ENCODE measurements around the gene KBTBD4.

DNA sequence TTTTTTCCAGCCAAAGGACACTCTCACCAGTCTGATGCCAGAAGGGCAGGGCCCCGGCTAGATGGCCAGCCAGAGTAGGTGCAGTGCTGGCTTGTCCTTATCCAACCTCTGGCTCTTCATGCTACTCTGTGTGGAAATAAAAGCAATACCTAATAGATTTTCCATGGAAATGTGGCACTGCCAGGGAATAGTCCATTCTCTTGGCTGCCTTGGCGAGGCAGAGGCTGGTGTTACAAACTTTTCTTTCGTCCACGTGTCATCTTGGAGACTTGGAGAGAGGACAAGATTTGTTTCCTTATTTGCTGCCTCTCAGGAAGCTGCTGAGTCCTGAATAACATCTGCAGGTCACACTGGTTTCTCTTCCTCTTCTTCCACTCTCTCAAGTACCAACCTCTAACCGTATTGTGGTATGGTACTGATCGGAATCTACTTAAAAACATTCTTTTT is 32.6 kb upstream of the KBTBD4 start:
- no peak for TF ChIP-seq RNF2 (IDR thresholded peaks at IDR 0.05; ENCODE audit: borderline replicate concordance, low read depth, low read length, missing control alignments, poor library complexity, severe bottlenecking)
- TF ChIP-seq GABPA (IDR thresholded peaks at IDR 0.05; ENCODE audit: borderline replicate concordance, insufficient read depth, low read length): no peak
- TF ChIP-seq ATF3 (IDR thresholded peaks at IDR 0.05; ENCODE audit: insufficient read depth, low read depth, low read length): no peak
- no peak for TF ChIP-seq CTCF (IDR thresholded peaks at IDR 0.05; ENCODE audit: control extremely low read depth in 1 of 3, insufficient read depth in 1 of 3, low read depth in 1 of 3, low read length in 3 of 3)
- TF ChIP-seq SIX5 (IDR thresholded peaks at IDR 0.05; ENCODE audit: low read depth, low read length): no peak
- TF ChIP-seq EZH2 (IDR thresholded peaks at IDR 0.05; ENCODE audit: low read depth, low read length, severe bottlenecking): no peak
- TF ChIP-seq CHD2 (IDR thresholded peaks at IDR 0.05; ENCODE audit: low read length): no peak
- TF ChIP-seq SRF (IDR thresholded peaks at IDR 0.05; ENCODE audit: low read depth, low read length): no peak
- no peak for TF ChIP-seq EP300 (IDR thresholded peaks at IDR 0.05; ENCODE audit: borderline replicate concordance in 1 of 2, low read depth in 2 of 2, low read length in 2 of 2)
- no peak for TF ChIP-seq YY1 (IDR thresholded peaks at IDR 0.05; ENCODE audit: low read depth, low read length)
